Measurements from ENCODE around the gene PHLPP1. TPM values are rescaled to one million over a fixed set of nuclear protein-coding genes. Genes with fewer than 3 reads are reported as not detected.

PHLPP1 gene
- total and polyA plus RNA-seq, 2 of the 13 experiments (the other 11 are each of a cell fraction or from before 2014, with no cell fraction given), result 9.8 to 18.5 TPM

DNA sequence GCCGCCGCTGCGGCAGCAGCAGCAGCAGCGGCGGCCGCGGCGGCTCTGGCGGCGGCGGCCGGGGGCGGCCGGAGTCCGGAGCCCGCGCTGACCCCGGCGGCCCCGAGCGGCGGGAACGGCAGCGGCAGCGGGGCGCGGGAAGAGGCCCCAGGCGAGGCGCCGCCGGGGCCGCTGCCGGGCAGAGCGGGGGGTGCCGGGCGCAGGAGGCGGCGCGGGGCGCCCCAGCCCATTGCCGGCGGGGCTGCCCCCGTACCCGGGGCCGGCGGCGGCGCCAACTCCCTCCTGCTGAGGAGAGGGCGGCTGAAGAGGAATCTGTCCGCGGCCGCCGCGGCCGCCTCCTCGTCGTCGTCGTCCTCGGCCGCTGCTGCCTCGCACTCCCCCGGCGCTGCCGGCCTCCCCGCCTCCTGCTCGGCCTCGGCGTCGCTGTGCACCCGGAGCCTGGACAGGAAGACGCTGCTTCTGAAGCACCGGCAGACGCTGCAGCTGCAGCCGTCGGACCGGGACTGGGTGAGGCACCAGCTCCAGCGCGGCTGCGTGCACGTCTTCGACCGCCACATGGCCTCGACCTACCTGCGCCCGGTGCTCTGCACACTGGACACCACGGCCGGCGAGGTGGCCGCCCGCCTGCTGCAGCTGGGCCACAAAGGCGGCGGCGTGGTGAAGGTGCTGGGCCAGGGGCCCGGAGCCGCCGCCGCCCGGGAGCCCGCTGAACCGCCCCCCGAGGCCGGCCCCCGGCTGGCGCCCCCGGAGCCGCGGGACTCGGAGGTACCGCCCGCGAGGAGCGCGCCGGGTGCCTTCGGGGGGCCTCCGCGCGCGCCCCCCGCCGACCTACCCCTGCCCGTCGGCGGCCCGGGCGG lies 646 bp downstream of the PHLPP1 start (continued):
- TF ChIP-seq, protein P1, sequence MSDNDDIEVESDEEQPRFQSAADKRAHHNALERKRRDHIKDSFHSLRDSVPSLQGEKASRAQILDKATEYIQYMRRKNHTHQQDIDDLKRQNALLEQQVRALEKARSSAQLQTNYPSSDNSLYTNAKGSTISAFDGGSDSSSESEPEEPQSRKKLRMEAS (IDR thresholded peaks at IDR 0.05), result peak; percentile 78
- TF ChIP-seq, protein P2, sequence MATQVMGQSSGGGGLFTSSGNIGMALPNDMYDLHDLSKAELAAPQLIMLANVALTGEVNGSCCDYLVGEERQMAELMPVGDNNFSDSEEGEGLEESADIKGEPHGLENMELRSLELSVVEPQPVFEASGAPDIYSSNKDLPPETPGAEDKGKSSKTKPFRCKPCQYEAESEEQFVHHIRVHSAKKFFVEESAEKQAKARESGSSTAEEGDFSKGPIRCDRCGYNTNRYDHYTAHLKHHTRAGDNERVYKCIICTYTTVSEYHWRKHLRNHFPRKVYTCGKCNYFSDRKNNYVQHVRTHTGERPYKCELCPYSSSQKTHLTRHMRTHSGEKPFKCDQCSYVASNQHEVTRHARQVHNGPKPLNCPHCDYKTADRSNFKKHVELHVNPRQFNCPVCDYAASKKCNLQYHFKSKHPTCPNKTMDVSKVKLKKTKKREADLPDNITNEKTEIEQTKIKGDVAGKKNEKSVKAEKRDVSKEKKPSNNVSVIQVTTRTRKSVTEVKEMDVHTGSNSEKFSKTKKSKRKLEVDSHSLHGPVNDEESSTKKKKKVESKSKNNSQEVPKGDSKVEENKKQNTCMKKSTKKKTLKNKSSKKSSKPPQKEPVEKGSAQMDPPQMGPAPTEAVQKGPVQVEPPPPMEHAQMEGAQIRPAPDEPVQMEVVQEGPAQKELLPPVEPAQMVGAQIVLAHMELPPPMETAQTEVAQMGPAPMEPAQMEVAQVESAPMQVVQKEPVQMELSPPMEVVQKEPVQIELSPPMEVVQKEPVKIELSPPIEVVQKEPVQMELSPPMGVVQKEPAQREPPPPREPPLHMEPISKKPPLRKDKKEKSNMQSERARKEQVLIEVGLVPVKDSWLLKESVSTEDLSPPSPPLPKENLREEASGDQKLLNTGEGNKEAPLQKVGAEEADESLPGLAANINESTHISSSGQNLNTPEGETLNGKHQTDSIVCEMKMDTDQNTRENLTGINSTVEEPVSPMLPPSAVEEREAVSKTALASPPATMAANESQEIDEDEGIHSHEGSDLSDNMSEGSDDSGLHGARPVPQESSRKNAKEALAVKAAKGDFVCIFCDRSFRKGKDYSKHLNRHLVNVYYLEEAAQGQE (IDR thresholded peaks at IDR 0.05; ENCODE audit: borderline replicate concordance in 1 of 2, low read depth in 1 of 2, low read length in 2 of 2), result no peak
- no peak for TF ChIP-seq MEIS1 (CRISPR knock-in tag; IDR thresholded peaks at IDR 0.05; ENCODE audit: borderline replicate concordance)
- TF ChIP-seq ADNP (CRISPR knock-in tag; IDR thresholded peaks at IDR 0.05), result no peak
- no peak for TF ChIP-seq FOXJ3 (CRISPR knock-in tag; IDR thresholded peaks at IDR 0.05; ENCODE audit: borderline replicate concordance)
- no peak for TF ChIP-seq ZNF782 (CRISPR knock-in tag; IDR thresholded peaks at IDR 0.05; ENCODE audit: borderline replicate concordance)
- TF ChIP-seq FOXC1 (CRISPR knock-in tag; IDR thresholded peaks at IDR 0.05; ENCODE audit: borderline replicate concordance), result no peak
- no peak for TF ChIP-seq SUZ12 (IDR thresholded peaks at IDR 0.05; ENCODE audit: low read depth, low read length)
- TF ChIP-seq HOXA9 (CRISPR knock-in tag; IDR thresholded peaks at IDR 0.05; ENCODE audit: borderline replicate concordance), result peak; percentile 22; the same call in 1 of the 2 replicates
- TF ChIP-seq EP300 (IDR thresholded peaks at IDR 0.05; ENCODE audit: low read depth in 2 of 2, low read length in 2 of 2), result no peak
- TF ChIP-seq EP300 (CRISPR knock-in tag; IDR thresholded peaks at IDR 0.05; ENCODE audit: borderline replicate concordance), result no peak
- TF ChIP-seq ZNF788 (CRISPR knock-in tag; IDR thresholded peaks at IDR 0.05; ENCODE audit: borderline replicate concordance), result 0 out of 2 replicates have a peak, but pooled peaks have one; percentile 28
- TF ChIP-seq REPIN1 (CRISPR knock-in tag; IDR thresholded peaks at IDR 0.05; ENCODE audit: borderline replicate concordance, low read depth), result no peak
- TF ChIP-seq, protein P3, sequence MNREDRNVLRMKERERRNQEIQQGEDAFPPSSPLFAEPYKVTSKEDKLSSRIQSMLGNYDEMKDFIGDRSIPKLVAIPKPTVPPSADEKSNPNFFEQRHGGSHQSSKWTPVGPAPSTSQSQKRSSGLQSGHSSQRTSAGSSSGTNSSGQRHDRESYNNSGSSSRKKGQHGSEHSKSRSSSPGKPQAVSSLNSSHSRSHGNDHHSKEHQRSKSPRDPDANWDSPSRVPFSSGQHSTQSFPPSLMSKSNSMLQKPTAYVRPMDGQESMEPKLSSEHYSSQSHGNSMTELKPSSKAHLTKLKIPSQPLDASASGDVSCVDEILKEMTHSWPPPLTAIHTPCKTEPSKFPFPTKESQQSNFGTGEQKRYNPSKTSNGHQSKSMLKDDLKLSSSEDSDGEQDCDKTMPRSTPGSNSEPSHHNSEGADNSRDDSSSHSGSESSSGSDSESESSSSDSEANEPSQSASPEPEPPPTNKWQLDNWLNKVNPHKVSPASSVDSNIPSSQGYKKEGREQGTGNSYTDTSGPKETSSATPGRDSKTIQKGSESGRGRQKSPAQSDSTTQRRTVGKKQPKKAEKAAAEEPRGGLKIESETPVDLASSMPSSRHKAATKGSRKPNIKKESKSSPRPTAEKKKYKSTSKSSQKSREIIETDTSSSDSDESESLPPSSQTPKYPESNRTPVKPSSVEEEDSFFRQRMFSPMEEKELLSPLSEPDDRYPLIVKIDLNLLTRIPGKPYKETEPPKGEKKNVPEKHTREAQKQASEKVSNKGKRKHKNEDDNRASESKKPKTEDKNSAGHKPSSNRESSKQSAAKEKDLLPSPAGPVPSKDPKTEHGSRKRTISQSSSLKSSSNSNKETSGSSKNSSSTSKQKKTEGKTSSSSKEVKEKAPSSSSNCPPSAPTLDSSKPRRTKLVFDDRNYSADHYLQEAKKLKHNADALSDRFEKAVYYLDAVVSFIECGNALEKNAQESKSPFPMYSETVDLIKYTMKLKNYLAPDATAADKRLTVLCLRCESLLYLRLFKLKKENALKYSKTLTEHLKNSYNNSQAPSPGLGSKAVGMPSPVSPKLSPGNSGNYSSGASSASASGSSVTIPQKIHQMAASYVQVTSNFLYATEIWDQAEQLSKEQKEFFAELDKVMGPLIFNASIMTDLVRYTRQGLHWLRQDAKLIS (CRISPR knock-in tag; IDR thresholded peaks at IDR 0.05), result no peak; the same call in 1 of the 2 replicates
- no peak for TF ChIP-seq ZNF878 (CRISPR knock-in tag; IDR thresholded peaks at IDR 0.05)
- TF ChIP-seq RORA (CRISPR knock-in tag; IDR thresholded peaks at IDR 0.05), result no peak
- no peak for TF ChIP-seq CC2D1A (CRISPR knock-in tag; IDR thresholded peaks at IDR 0.05)
- 0 out of 2 replicates have a peak, but pooled peaks have one; percentile 52 for TF ChIP-seq EEA1 (CRISPR knock-in tag; IDR thresholded peaks at IDR 0.05; ENCODE audit: borderline replicate concordance)
- no peak for TF ChIP-seq ZMYM4 (CRISPR knock-in tag; IDR thresholded peaks at IDR 0.05)
- TF ChIP-seq GATAD2A (CRISPR knock-in tag; IDR thresholded peaks at IDR 0.05), result no peak
- no peak for TF ChIP-seq KLF16 (CRISPR knock-in tag; IDR thresholded peaks at IDR 0.05)
